NB4 (cell line): ENCODE data around the gene SH3D19.

Experiments used
- DNase-seq: peaks from one replicate; pipeline ENCODE4 v3.0.0; 2010; ENCODE audit warnings: low read depth
- H3K4me3 ChIP-seq: one replicate; pipeline ENCODE4 v1.5.1; 2011; ENCODE audit warnings: mild to moderate bottlenecking, low read depth, low read length, moderate library complexity
- CTCF ChIP-seq: IDR thresholded peaks from one replicate; pipeline ENCODE4 v1.5.1; 2012; ENCODE audit warnings: low read depth, low read length
- MAX ChIP-seq: IDR thresholded peaks from 2 replicates; pipeline ENCODE4 v1.6.1; 2011; ENCODE audit warnings: low read depth, low read length
- MYC ChIP-seq: IDR thresholded peaks from 2 replicates; pipeline ENCODE4 v1.6.1; 2011; ENCODE audit warnings: low read depth, low read length
- POLR2A ChIP-seq: IDR thresholded peaks from 2 replicates; pipeline ENCODE4 v1.6.1; 2011; ENCODE audit warnings: mild to moderate bottlenecking; ENCODE audit not compliant: insufficient read length; ENCODE audit errors: extremely low read depth

The SH3D19 gene

GRCh38 chr4:151099229-151099975 is 226.0 kb downstream of the SH3D19 start, which contains the start of gene RPS3A:
RPS3A (plus strand) TSS chr4:151099628; CDS start chr4:151099653, 25 bp downstream.
- TF ChIP-seq CTCF (peak; percentile 77), MAX (peak; percentile 63), POLR2A (peak; percentile 91), MYC (peak; percentile 86)
- DNase-seq = peak; percentile 97
- H3K4me3 ChIP-seq = peak within 1 kb of the TSS; percentile 100

GRCh38 chr4:151098979-151099228 is 226.5 kb downstream of the SH3D19 start:
- DNase-seq = no peak
- H3K4me3 ChIP-seq = peak overlapping the region; percentile 62
- TF ChIP-seq MYC (no peak), MAX (no peak), POLR2A (no peak), CTCF (no peak)

- TF ChIP-seq MYC (no peak), MAX (no peak), CTCF (no peak), POLR2A (no peak)
- DNase-seq = no peak
- no peak overlapping the region for H3K4me3 ChIP-seq
These were observed 227.6 kb downstream of the SH3D19 start for GRCh38 chr4:151097759-151098158.

GRCh38 chr4:151095142-151095541 is 230.3 kb downstream of the SH3D19 start:
- no peak for DNase-seq
- H3K4me3 ChIP-seq = no peak overlapping the region
- TF ChIP-seq POLR2A (no peak), MAX (no peak), CTCF (no peak), MYC (no peak)

- H3K4me3 ChIP-seq = no peak overlapping the region
- TF ChIP-seq CTCF (no peak), MYC (no peak), MAX (no peak), POLR2A (no peak)
- DNase-seq = no peak
These were observed 231.1 kb downstream of the SH3D19 start for GRCh38 chr4:151094290-151094751.
